Measurements from ENCODE around the gene UAP1L1.
A peak's percentile ranks its signal among the peaks of the same experiment; 100 is the strongest.

GRCh38 chr9:137029058-137029936 lies 48.0 kb upstream of the UAP1L1 start:
- no peak for TF ChIP-seq EZH2 (IDR thresholded peaks at IDR 0.05; ENCODE audit: low read length)
- TF ChIP-seq CTCF (optimal IDR thresholded peaks at IDR 0.05 in 1 of 3, IDR thresholded peaks at IDR 0.05 in 1 of 3, conservative IDR thresholded peaks at IDR 0.05 in 1 of 3; ENCODE audit: extremely low read depth in 1 of 3, insufficient read depth in 2 of 3, low read length in 3 of 3) = peak in 2 of 3 experiments; percentile 89 to 98

All from keratinocyte (primary cell).